ENCODE results near the gene CD59. TPM values are rescaled to one million over a fixed set of nuclear protein-coding genes. Genes with fewer than 3 reads are reported as not detected.

The CD59 gene
- total and polyA plus RNA-seq, 2 donors (not counting 3 experiments of a cell fraction or from before 2014, with no cell fraction given), result 992 to 1,084 TPM

- Histone ChIP-seq H3K36me3 (ENCODE audit: control insufficient read depth in 2 of 2, extremely low read depth in 1 of 2, insufficient read depth in 2 of 2, low read length in 2 of 2) (no peaks in the 10 kb centered on the region), H3K9ac (replicated peaks; ENCODE audit: extremely low read depth, insufficient read depth, low read length) (no peak overlapping the region), H2AFZ (ENCODE audit: low read depth, low read length) (no peak overlapping the region), H3K9me1 (replicated peaks; ENCODE audit: control insufficient read depth, extremely low read depth, insufficient read depth, low read length) (no peaks in the 10 kb centered on the region), H3K79me2 (ENCODE audit: control insufficient read depth, insufficient read depth, low read length) (no peaks in the 10 kb centered on the region), H4K20me1 (replicated peaks; ENCODE audit: control insufficient read depth, extremely low read depth, insufficient read depth, low read length) (no peaks in the 10 kb centered on the region), H3K27ac (ENCODE audit: insufficient read depth, low read depth, low read length) (no peak overlapping the region), H3K9me3 (replicated peaks; ENCODE audit: control insufficient read depth, insufficient read depth, low read length) (no peaks in the 10 kb centered on the region), H3K27me3 (ENCODE audit: control insufficient read depth in 2 of 2, insufficient read depth in 2 of 2, low read length in 2 of 2) (no peaks in the 10 kb centered on the region), H3K4me2 (ENCODE audit: insufficient read depth, low read length) (no peak overlapping the region), H3K4me3 (replicated peaks in 1 of 3; ENCODE audit: insufficient read depth in 1 of 3, low read depth in 1 of 3, low read length in 3 of 3) (no peak overlapping the region), H3K4me1 (ENCODE audit: control insufficient read depth, extremely low read depth, insufficient read depth, low read length) (peaks cover 11% of the 10 kb centered on the region)
- intact Hi-C loops (cut with micrococcal nuclease) (no loop called here), dilution Hi-C loops (cut with MboI; ENCODE audit: extremely low pct_ligation_motif_present, low sequenced_read_pairs) (no loop called here)
- CTCF ChIA-PET, result interaction anchor here (0.7 to 1.3 kb wide), 2 partner anchors 92 to 312 kb away, joined by 3 read pairs; no protein-coding TSS in a partner anchor
- POLR2A ChIA-PET, result no interaction called here
- FAIRE-seq (peak; percentile 26), DNase-seq (ENCODE audit: low read depth, low spot score) (no peak)
- no TSS peak for BruUV-seq (replicated peaks)
- TF ChIP-seq CTCF (IDR thresholded peaks at IDR 0.05; ENCODE audit: extremely low read depth in 1 of 2, insufficient read depth in 1 of 2, low read depth in 1 of 2, low read length in 2 of 2) (no peak), MAX (IDR thresholded peaks at IDR 0.05; ENCODE audit: insufficient read depth, insufficient read length) (no peak), POLR2A (IDR thresholded peaks at IDR 0.05; ENCODE audit: low read depth, low read length) (no peak), GATA2 (IDR thresholded peaks at IDR 0.05; ENCODE audit: insufficient read depth, insufficient read length, low read depth, low read length) (no peak), POLR2AphosphoS5 (IDR thresholded peaks at IDR 0.05; ENCODE audit: insufficient read depth, low read depth, low read length) (no peak), JUN (IDR thresholded peaks at IDR 0.05; ENCODE audit: borderline replicate concordance, insufficient read depth, insufficient read length, low read depth) (no peak), EZH2 (IDR thresholded peaks at IDR 0.05; ENCODE audit: borderline replicate concordance, low read depth, low read length, severe bottlenecking) (no peak), FOS (IDR thresholded peaks at IDR 0.05; ENCODE audit: borderline replicate concordance, insufficient read depth, low read length) (no peak), MYC (IDR thresholded peaks at IDR 0.05; ENCODE audit: low read depth, low read length) (no peak)
Measured at GRCh38 chr11:33674035-33674814, 62.0 kb downstream of the CD59 start.

All from endothelial cell of umbilical vein (primary cell).